Liver (tissue), 9 donors: Measurements from ENCODE around the gene ALPP. TPM values are rescaled to one million over a fixed set of nuclear protein-coding genes. Genes with fewer than 3 reads are reported as not detected.

ENCODE experiments used
- DNase-seq: peaks from one replicate; pipeline ENCODE4 v3.0.0-alpha.2; 2017; ENCODE audit warnings: low spot score
- H3K27ac ChIP-seq, 2 donors: one replicate each; pipeline ENCODE4 v1.7.0; 2013; ENCODE audit warnings: inconsistent platforms in 2 of 2, low read length in 2 of 2, control low read depth in 1 of 2, low read depth in 1 of 2, mild to moderate bottlenecking in 1 of 2
- H3K27me3 ChIP-seq, 4 donors: one replicate each; pipeline versions ENCODE4 v1.6.1 to v1.7.0; 2013; ENCODE audit warnings: low read length in 3 of 4, inconsistent platforms in 1 of 4, mild to moderate bottlenecking in 1 of 4, moderate library complexity in 1 of 4; ENCODE audit not compliant: control insufficient read depth in 4 of 4, insufficient read depth in 4 of 4
- H3K36me3 ChIP-seq, 4 donors: one replicate each; pipeline versions ENCODE4 v1.6.1 to v1.7.0; 2013; ENCODE audit warnings: low read length in 3 of 4, mild to moderate bottlenecking in 3 of 4, low read depth in 1 of 4, moderate library complexity in 1 of 4; ENCODE audit not compliant: control insufficient read depth in 4 of 4, insufficient read depth in 3 of 4
- H3K4me1 ChIP-seq, 4 donors: one replicate each; pipeline versions ENCODE4 v1.6.1 to v1.7.0; 2013; ENCODE audit warnings: low read length in 3 of 4, mild to moderate bottlenecking in 3 of 4, moderate library complexity in 1 of 4; ENCODE audit not compliant: control insufficient read depth in 4 of 4, insufficient read depth in 4 of 4
- H3K4me3 ChIP-seq, 3 donors: one replicate each; pipeline versions ENCODE4 v1.6.1 to v1.7.0; 2013; ENCODE audit warnings: low read length in 3 of 3, control low read depth in 1 of 3, low read depth in 1 of 3, mild to moderate bottlenecking in 1 of 3
- H3K9ac ChIP-seq, 2 donors: one replicate each; pipeline ENCODE4 v1.7.0; 2013; ENCODE audit warnings: low read length in 2 of 2, mild to moderate bottlenecking in 2 of 2, moderate library complexity in 2 of 2, control low read depth in 1 of 2, low read depth in 1 of 2
- H3K9me3 ChIP-seq, 4 donors: one replicate each; pipeline versions ENCODE4 v1.6.1 to v1.7.0; 2013; ENCODE audit warnings: low read length in 3 of 4; ENCODE audit not compliant: control insufficient read depth in 4 of 4
- EGR1 ChIP-seq, 2 donors: IDR thresholded peaks; 2 replicates each; pipeline ENCODE4 v1.6.1; 2016 to 2018; ENCODE audit warnings: antibody characterized with exemption in 2 of 2, low read depth in 2 of 2
- FOXA1 ChIP-seq: IDR thresholded peaks from 2 replicates; pipeline ENCODE4 v1.6.1; 2016; ENCODE audit warnings: antibody characterized with exemption
- GABPA ChIP-seq, 2 donors: IDR thresholded peaks in 1 of 2; conservative IDR thresholded peaks in 1 of 2; 2 replicates each; pipeline ENCODE4 v1.6.1; 2016; ENCODE audit warnings: antibody characterized with exemption in 2 of 2, mild to moderate bottlenecking in 1 of 2, moderate library complexity in 1 of 2
- JUND ChIP-seq, 2 donors: IDR thresholded peaks; 2 replicates each; pipeline ENCODE4 v1.6.1; 2016; ENCODE audit warnings: antibody characterized with exemption in 2 of 2
- NR2F2 ChIP-seq: IDR thresholded peaks from 2 replicates; pipeline ENCODE4 v1.6.1; 2016; ENCODE audit warnings: antibody characterized with exemption
- RAD21 ChIP-seq, 2 donors: IDR thresholded peaks; 2 replicates each; pipeline ENCODE4 v1.6.1; 2016; ENCODE audit warnings: antibody characterized with exemption in 2 of 2, mild to moderate bottlenecking in 2 of 2
- RXRA ChIP-seq, 2 donors: IDR thresholded peaks; 2 replicates each; pipeline ENCODE4 v1.6.1; 2017 to 2018; ENCODE audit warnings: antibody characterized with exemption in 2 of 2, mild to moderate bottlenecking in 1 of 2
- SP1 ChIP-seq: IDR thresholded peaks from 2 replicates; pipeline ENCODE4 v1.6.1; 2018; ENCODE audit warnings: antibody characterized with exemption, mild to moderate bottlenecking
- WGBS: extraction: QIAGEN DNeasy Blood & Tissue Kit; methylation state at CpG from one replicate; pipeline ENCODE4 v1.1.7; 2013; 5-methylcytosine and 5-hydroxymethylcytosine counted together
- polyA plus RNA-seq, 2 donors: library from polyadenylated mRNA; stranded (reverse) in 1 of 2; unstranded in 1 of 2; fragments of 200-250 nt in 1 of 2; fragments of >200 nt in 1 of 2; fragmentation: Nextera tagmentation in 1 of 2; extraction: Ambion mirVana in 1 of 2; gene quantifications; one replicate each; pipeline versions ENCODE4 v1.2.1 to v1.2.3, GENCODE V29; 2013 to 2015
- total RNA-seq, 2 donors: library from RNA; depleted of rRNA; stranded (reverse); fragments of >200 nt; gene quantifications; one replicate each; pipeline ENCODE4 v1.2.3, GENCODE V29; 2014
- TF ChIP-seq, protein P1 (sequence below): IDR thresholded peaks from 2 replicates; pipeline ENCODE4 v1.6.1; 2016; ENCODE audit warnings: antibody characterized with exemption, mild to moderate bottlenecking
- TF ChIP-seq, protein P2 (sequence below): IDR thresholded peaks from 2 replicates; pipeline ENCODE4 v1.6.1; 2016; ENCODE audit warnings: antibody characterized with exemption
- TF ChIP-seq, protein P3 (sequence below): IDR thresholded peaks from 2 replicates; pipeline ENCODE4 v1.6.1; 2016; ENCODE audit warnings: antibody characterized with exemption
- donor health status: healthy.
- donor health status: healthy.
- donor health status: healthy.
- donor health status: healthy.
- donor health status: healthy.

The ALPP gene
- total and polyA plus RNA-seq, 4 donors = not detected

DNA sequence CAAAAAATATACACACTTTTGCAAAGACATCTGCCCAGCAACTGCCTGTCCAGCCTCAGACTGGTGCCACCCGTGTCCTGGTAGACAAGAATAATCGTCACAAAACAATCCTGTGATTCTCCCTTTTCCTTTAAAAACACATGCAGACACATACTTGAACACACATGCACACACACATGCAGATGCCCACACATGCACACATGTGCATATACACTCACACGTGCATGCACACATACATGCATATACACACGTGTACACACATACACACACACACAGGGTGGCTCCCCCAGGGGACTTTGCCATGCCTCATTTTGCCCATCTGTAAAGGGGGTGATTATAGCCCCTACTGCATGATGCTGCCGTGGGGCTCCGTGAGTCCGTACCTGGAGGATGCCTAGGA lies 24.9 kb upstream of the ALPP start (continued):
- no peak for TF ChIP-seq GABPA (IDR thresholded peaks at IDR 0.05 in 1 of 2, conservative IDR thresholded peaks at IDR 0.05 in 1 of 2)

DNA sequence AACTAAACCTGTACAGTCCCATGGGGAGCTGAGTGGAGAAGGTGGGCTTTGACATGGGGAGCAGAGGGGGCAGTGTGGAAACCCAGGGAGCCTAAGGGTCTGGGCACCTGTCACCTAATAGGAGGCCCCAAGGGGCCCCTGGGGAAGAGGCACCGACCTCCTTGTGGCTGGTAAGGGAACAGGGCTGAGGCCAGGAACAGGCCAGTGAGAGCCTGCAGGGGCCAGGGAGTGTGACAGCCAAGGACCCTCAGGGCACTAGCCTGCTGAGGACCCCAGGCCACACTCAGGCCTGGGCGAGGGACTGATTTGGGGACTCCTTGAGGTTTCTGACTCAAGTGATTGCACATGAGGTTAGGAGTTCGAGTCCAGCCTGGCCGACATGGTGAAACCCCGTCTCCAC lies 24.5 kb upstream of the ALPP start:
- peaks cover 6 to 16% (median 11%) of the 10 kb centered on the region in 4 donors for H3K27me3 ChIP-seq
- no peak overlapping the region for H3K27ac ChIP-seq
- H3K9ac ChIP-seq = no peak overlapping the region
- WGBS = 85% methylated on average over 5 of the region's 5 CpGs
- no peaks in the 10 kb centered on the region for H3K9me3 ChIP-seq
- no peak overlapping the region for H3K4me3 ChIP-seq
- H3K36me3 ChIP-seq = no peaks in the 10 kb centered on the region
- DNase-seq = no peak
- peaks cover 0 to 3% (median 1%) of the 10 kb centered on the region in 4 donors for H3K4me1 ChIP-seq
- TF ChIP-seq, protein P1, sequence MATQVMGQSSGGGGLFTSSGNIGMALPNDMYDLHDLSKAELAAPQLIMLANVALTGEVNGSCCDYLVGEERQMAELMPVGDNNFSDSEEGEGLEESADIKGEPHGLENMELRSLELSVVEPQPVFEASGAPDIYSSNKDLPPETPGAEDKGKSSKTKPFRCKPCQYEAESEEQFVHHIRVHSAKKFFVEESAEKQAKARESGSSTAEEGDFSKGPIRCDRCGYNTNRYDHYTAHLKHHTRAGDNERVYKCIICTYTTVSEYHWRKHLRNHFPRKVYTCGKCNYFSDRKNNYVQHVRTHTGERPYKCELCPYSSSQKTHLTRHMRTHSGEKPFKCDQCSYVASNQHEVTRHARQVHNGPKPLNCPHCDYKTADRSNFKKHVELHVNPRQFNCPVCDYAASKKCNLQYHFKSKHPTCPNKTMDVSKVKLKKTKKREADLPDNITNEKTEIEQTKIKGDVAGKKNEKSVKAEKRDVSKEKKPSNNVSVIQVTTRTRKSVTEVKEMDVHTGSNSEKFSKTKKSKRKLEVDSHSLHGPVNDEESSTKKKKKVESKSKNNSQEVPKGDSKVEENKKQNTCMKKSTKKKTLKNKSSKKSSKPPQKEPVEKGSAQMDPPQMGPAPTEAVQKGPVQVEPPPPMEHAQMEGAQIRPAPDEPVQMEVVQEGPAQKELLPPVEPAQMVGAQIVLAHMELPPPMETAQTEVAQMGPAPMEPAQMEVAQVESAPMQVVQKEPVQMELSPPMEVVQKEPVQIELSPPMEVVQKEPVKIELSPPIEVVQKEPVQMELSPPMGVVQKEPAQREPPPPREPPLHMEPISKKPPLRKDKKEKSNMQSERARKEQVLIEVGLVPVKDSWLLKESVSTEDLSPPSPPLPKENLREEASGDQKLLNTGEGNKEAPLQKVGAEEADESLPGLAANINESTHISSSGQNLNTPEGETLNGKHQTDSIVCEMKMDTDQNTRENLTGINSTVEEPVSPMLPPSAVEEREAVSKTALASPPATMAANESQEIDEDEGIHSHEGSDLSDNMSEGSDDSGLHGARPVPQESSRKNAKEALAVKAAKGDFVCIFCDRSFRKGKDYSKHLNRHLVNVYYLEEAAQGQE = no peak
- TF ChIP-seq RAD21 (IDR thresholded peaks at IDR 0.05) = no peak
- TF ChIP-seq RXRA (IDR thresholded peaks at IDR 0.05) = no peak
- TF ChIP-seq, protein P2, sequence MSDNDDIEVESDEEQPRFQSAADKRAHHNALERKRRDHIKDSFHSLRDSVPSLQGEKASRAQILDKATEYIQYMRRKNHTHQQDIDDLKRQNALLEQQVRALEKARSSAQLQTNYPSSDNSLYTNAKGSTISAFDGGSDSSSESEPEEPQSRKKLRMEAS = no peak
- no peak for TF ChIP-seq JUND (IDR thresholded peaks at IDR 0.05)
- TF ChIP-seq FOXA1 = no peak
- TF ChIP-seq GABPA (IDR thresholded peaks at IDR 0.05 in 1 of 2, conservative IDR thresholded peaks at IDR 0.05 in 1 of 2) = no peak
- TF ChIP-seq NR2F2 = no peak
- TF ChIP-seq, protein P3, sequence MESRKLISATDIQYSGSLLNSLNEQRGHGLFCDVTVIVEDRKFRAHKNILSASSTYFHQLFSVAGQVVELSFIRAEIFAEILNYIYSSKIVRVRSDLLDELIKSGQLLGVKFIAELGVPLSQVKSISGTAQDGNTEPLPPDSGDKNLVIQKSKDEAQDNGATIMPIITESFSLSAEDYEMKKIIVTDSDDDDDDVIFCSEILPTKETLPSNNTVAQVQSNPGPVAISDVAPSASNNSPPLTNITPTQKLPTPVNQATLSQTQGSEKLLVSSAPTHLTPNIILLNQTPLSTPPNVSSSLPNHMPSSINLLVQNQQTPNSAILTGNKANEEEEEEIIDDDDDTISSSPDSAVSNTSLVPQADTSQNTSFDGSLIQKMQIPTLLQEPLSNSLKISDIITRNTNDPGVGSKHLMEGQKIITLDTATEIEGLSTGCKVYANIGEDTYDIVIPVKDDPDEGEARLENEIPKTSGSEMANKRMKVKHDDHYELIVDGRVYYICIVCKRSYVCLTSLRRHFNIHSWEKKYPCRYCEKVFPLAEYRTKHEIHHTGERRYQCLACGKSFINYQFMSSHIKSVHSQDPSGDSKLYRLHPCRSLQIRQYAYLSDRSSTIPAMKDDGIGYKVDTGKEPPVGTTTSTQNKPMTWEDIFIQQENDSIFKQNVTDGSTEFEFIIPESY = no peak
- no peak for TF ChIP-seq SP1

DNA sequence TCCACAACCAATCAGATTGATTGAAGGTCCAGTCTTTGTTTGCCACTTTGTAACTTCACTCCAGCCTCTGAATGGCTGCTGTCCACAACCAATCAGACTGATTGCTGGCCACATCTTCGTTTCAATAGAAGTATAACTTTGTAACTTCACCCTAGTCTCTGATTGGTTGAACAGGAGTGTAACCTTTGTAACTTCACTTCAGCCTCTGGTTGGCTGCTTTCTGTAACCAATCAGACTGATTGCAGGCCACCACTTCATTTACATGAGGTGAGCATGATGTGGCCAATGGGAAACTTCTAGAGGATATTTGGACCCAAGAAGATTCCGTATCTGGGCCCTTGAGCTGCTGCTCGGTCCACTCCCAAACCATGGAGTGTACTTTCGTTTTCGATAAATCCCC lies 16.9 kb upstream of the ALPP start:
- TF ChIP-seq, protein P3 = no peak
- TF ChIP-seq EGR1 (IDR thresholded peaks at IDR 0.05; ENCODE audit: low read depth in 2 of 2) = no peak
- no peak for DNase-seq
- Histone ChIP-seq H3K9me3 (no peaks in the 10 kb centered on the region), H3K9ac (no peak overlapping the region), H3K36me3 (no peaks in the 10 kb centered on the region), H3K4me3 (no peak overlapping the region), H3K4me1 (peaks cover 0 to 9% (median 3%) of the 10 kb centered on the region in 4 donors), H3K27ac (no peak overlapping the region), H3K27me3 (no peaks in the 10 kb centered on the region)
- WGBS = 93% methylated on average over 5 of the region's 5 CpGs
